Stimulated activated CD4-positive, alpha-beta T cell treated with anti-CD3 and anti-CD28 coated beads, Interleukin-12 subunit alpha, Interleukin-12 subunit beta, amount 100 ng/mL, for 4 hours (primary cell): ENCODE measurements around the gene INHBC.

Experiments
- DNase-seq: peaks from one replicate; pipeline ENCODE4 v3.0.0-alpha.2; 2020

INHBC gene

GRCh38 chr12:57469296-57470164 lies 34.9 kb downstream of the INHBC start:
- no peak for DNase-seq

GRCh38 chr12:57470286-57470969 lies 35.8 kb downstream of the INHBC start:
- no peak for DNase-seq

- no peak for DNase-seq
Observed at GRCh38 chr12:57470970-57471656, 36.5 kb downstream of the INHBC start.

- no peak for DNase-seq
Observed at GRCh38 chr12:57471661-57472060, 37.1 kb downstream of the INHBC start.

GRCh38 chr12:57472391-57472790 lies 37.8 kb downstream of the INHBC start:
- no peak for DNase-seq

GRCh38 chr12:57473392-57473791 lies 38.8 kb downstream of the INHBC start:
- no peak for DNase-seq

- no peak for DNase-seq
Observed at GRCh38 chr12:57473886-57474285, 39.3 kb downstream of the INHBC start.

GRCh38 chr12:57474430-57474829 lies 39.8 kb downstream of the INHBC start:
- no peak for DNase-seq

GRCh38 chr12:57474862-57475261 lies 40.3 kb downstream of the INHBC start:
- no peak for DNase-seq

- no peak for DNase-seq
Observed at GRCh38 chr12:57475271-57476161, 40.9 kb downstream of the INHBC start.

GRCh38 chr12:57476162-57476992 lies 41.8 kb downstream of the INHBC start:
- peak; percentile 71 for DNase-seq

- no peak for DNase-seq
Observed at GRCh38 chr12:57476993-57477709, 42.6 kb downstream of the INHBC start.

GRCh38 chr12:57477710-57478681 lies 43.4 kb downstream of the INHBC start:
- DNase-seq = no peak

GRCh38 chr12:57479043-57479375 lies 44.4 kb downstream of the INHBC start:
- no peak for DNase-seq

- no peak for DNase-seq
Observed at GRCh38 chr12:57479376-57480115, 45.0 kb downstream of the INHBC start, which contains the start of gene ARHGAP9. Gene ARHGAP9, minus strand, starts transcription at chr12:57479866. Its CDS starts 460 bp downstream, at chr12:57479406.

- no peak for DNase-seq
Observed at GRCh38 chr12:57481671-57482070, 47.1 kb downstream of the INHBC start.

GRCh38 chr12:57483466-57483865 lies 48.9 kb downstream of the INHBC start:
- DNase-seq = no peak

GRCh38 chr12:57485695-57486094 lies 51.1 kb downstream of the INHBC start:
- no peak for DNase-seq

GRCh38 chr12:57487055-57487596 lies 52.5 kb downstream of the INHBC start:
- no peak for DNase-seq
